Astrocyte (in vitro differentiated cells and primary cell): ENCODE data around the gene GLYR1. TPM values are rescaled to one million over a fixed set of nuclear protein-coding genes. Genes with fewer than 3 reads are reported as not detected.

Source experiments
- DNase-seq: peaks from one replicate; pipeline ENCODE4 v3.0.0-alpha.2; 2010; ENCODE audit warnings: low read depth
- FAIRE-seq: peaks from 2 replicates; lab custom pipeline; 2011; peaks lifted over from hg19 to GRCh38; lab: Jason Lieb, UNC
- H2AFZ ChIP-seq: 2 replicates; pipeline ENCODE4 v1.6.0; 2012; ENCODE audit warnings: low read depth, low read length, inconsistent platforms
- H3K27ac ChIP-seq: 2 replicates; pipeline ENCODE4 v1.5.1; 2011; ENCODE audit warnings: low read depth, low read length, inconsistent platforms
- H3K27me3 ChIP-seq: 2 replicates; pipeline ENCODE4 v1.6.0; 2011; ENCODE audit warnings: low read length, inconsistent platforms; ENCODE audit not compliant: insufficient read depth
- H3K36me3 ChIP-seq: 2 replicates; pipeline ENCODE4 v1.5.1; 2011; ENCODE audit warnings: low read length, inconsistent platforms; ENCODE audit not compliant: insufficient read depth
- H3K4me1 ChIP-seq: 2 replicates; pipeline ENCODE4 v1.5.1; 2011; ENCODE audit warnings: low read length, inconsistent platforms; ENCODE audit not compliant: insufficient read depth
- H3K4me2 ChIP-seq: 2 replicates; pipeline ENCODE4 v1.6.0; 2012; ENCODE audit warnings: low read length, inconsistent platforms
- H3K4me3 ChIP-seq: 2 replicates; pipeline ENCODE4 v1.5.1; 2011; ENCODE audit warnings: low read depth, mild to moderate bottlenecking, low read length, inconsistent platforms; ENCODE audit not compliant: insufficient read depth
- H3K79me2 ChIP-seq: 2 replicates; pipeline ENCODE4 v1.6.0; 2012; ENCODE audit warnings: mild to moderate bottlenecking, low read length, inconsistent platforms; ENCODE audit not compliant: insufficient read depth
- H3K9ac ChIP-seq: 2 replicates; pipeline ENCODE4 v1.6.0; 2012; ENCODE audit warnings: mild to moderate bottlenecking, low read length, inconsistent platforms
- H3K9me3 ChIP-seq: 2 replicates; pipeline ENCODE4 v1.5.1; 2012; ENCODE audit warnings: low read depth, mild to moderate bottlenecking, low read length, inconsistent platforms; ENCODE audit not compliant: insufficient read depth
- H4K20me1 ChIP-seq: 2 replicates; pipeline ENCODE4 v1.6.0; 2012; ENCODE audit warnings: low read length, inconsistent platforms; ENCODE audit not compliant: insufficient read depth
- H3K27ac Mint-ChIP-seq: one replicate; pipeline ENCODE4 v1.8.0; 2021; ENCODE audit warnings: mild to moderate bottlenecking, mixed read lengths; ENCODE audit not compliant: unreplicated experiment
- H3K27me3 Mint-ChIP-seq: one replicate; pipeline ENCODE4 v1.8.0; 2021; ENCODE audit warnings: low read depth, mixed read lengths; ENCODE audit not compliant: unreplicated experiment
- H3K36me3 Mint-ChIP-seq: one replicate; pipeline ENCODE4 v1.8.0; 2021; ENCODE audit warnings: low read depth, mixed read lengths; ENCODE audit not compliant: unreplicated experiment
- H3K4me1 Mint-ChIP-seq: one replicate; pipeline ENCODE4 v1.8.0; 2021; ENCODE audit warnings: low read depth, mixed read lengths; ENCODE audit not compliant: unreplicated experiment
- H3K4me3 Mint-ChIP-seq: one replicate; pipeline ENCODE4 v1.8.0; 2021; ENCODE audit warnings: mild to moderate bottlenecking, moderate library complexity, mixed read lengths; ENCODE audit not compliant: unreplicated experiment
- H3K9me3 Mint-ChIP-seq: one replicate; pipeline ENCODE4 v1.8.0; 2021; ENCODE audit warnings: mild to moderate bottlenecking, mixed read lengths; ENCODE audit not compliant: unreplicated experiment
- EZH2 ChIP-seq: IDR thresholded peaks from 2 replicates; pipeline ENCODE4 v1.6.1; 2012; ENCODE audit warnings: mild to moderate bottlenecking, low read length, inconsistent platforms; ENCODE audit not compliant: insufficient read depth
- total RNA-seq: library from RNA; stranded (reverse); gene quantifications from 2 replicates; pipeline ENCODE4 v1.2.1, GENCODE V29; 2021
- TF ChIP-seq, protein P1 (sequence below): IDR thresholded peaks from 2 replicates; pipeline ENCODE4 v1.5.1; 2011; ENCODE audit warnings: low read depth, mild to moderate bottlenecking, inconsistent platforms, low read length, moderate library complexity; ENCODE audit not compliant: insufficient read depth

GLYR1 gene
- total RNA-seq, 1 donor from 2014 or later, result 77.8 TPM

DNA sequence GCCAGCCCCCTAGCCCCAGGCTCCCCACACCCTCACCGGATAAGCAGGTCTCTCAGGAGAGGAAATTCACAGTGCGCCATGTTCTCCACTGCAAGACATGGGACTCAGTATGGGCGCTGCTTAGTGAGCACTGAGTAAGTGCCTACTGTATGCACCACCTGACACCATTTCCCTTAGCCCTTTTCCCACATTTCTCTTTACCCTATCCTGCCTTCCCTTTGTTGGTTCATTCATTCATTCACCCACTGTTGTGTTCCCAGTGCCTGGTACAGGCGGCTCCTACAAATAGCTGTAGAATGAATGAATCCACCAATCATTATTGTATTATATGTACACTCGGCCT lies 69.1 kb downstream of the GLYR1 start:
- no peaks in the 10 kb centered on the region for H4K20me1 ChIP-seq
- no peaks in the 10 kb centered on the region for H3K9me3 ChIP-seq
- no peak overlapping the region for H3K4me2 ChIP-seq
- no peaks in the 10 kb centered on the region for H3K36me3 ChIP-seq
- no peak overlapping the region for H2AFZ ChIP-seq
- H3K4me1 ChIP-seq, result no peaks in the 10 kb centered on the region
- Mint-ChIP-seq H3K27ac (no peak overlapping the region), H3K4me1 (peaks cover 3% of the 10 kb centered on the region), H3K4me3 (no peak overlapping the region), H3K36me3 (peaks cover 3% of the 10 kb centered on the region), H3K27me3 (no peaks in the 10 kb centered on the region), H3K9me3 (peaks cover 3% of the 10 kb centered on the region)
- no peak overlapping the region for H3K9ac ChIP-seq
- H3K27me3 ChIP-seq, result no peaks in the 10 kb centered on the region
- FAIRE-seq (no peak), DNase-seq (no peak)
- no peaks in the 10 kb centered on the region for H3K79me2 ChIP-seq
- TF ChIP-seq, protein P1, sequence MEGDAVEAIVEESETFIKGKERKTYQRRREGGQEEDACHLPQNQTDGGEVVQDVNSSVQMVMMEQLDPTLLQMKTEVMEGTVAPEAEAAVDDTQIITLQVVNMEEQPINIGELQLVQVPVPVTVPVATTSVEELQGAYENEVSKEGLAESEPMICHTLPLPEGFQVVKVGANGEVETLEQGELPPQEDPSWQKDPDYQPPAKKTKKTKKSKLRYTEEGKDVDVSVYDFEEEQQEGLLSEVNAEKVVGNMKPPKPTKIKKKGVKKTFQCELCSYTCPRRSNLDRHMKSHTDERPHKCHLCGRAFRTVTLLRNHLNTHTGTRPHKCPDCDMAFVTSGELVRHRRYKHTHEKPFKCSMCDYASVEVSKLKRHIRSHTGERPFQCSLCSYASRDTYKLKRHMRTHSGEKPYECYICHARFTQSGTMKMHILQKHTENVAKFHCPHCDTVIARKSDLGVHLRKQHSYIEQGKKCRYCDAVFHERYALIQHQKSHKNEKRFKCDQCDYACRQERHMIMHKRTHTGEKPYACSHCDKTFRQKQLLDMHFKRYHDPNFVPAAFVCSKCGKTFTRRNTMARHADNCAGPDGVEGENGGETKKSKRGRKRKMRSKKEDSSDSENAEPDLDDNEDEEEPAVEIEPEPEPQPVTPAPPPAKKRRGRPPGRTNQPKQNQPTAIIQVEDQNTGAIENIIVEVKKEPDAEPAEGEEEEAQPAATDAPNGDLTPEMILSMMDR, result no peak
- no peak overlapping the region for H3K27ac ChIP-seq
- H3K4me3 ChIP-seq, result no peak overlapping the region

GRCh38 chr16:4777339-4778049 lies 69.6 kb downstream of the GLYR1 start:
- Mint-ChIP-seq H3K36me3 (peaks cover 1% of the 10 kb centered on the region), H3K4me3 (no peak overlapping the region), H3K27ac (no peak overlapping the region), H3K9me3 (peaks cover 3% of the 10 kb centered on the region), H3K4me1 (peaks cover 3% of the 10 kb centered on the region), H3K27me3 (no peaks in the 10 kb centered on the region)
- Histone ChIP-seq H3K27me3 (no peaks in the 10 kb centered on the region), H3K4me2 (no peak overlapping the region), H3K4me3 (no peak overlapping the region), H3K79me2 (no peaks in the 10 kb centered on the region), H4K20me1 (no peaks in the 10 kb centered on the region), H3K27ac (no peak overlapping the region), H3K9ac (no peak overlapping the region), H3K36me3 (no peaks in the 10 kb centered on the region), H3K4me1 (no peaks in the 10 kb centered on the region), H3K9me3 (no peaks in the 10 kb centered on the region), H2AFZ (no peak overlapping the region)
- FAIRE-seq (no peak), DNase-seq (no peak)
- TF ChIP-seq, protein P1, result no peak
- no peak for TF ChIP-seq EZH2

- Mint-ChIP-seq H3K36me3 (peaks cover 1% of the 10 kb centered on the region), H3K27ac (no peak overlapping the region), H3K27me3 (no peaks in the 10 kb centered on the region), H3K9me3 (peaks cover 3% of the 10 kb centered on the region), H3K4me3 (no peak overlapping the region), H3K4me1 (peaks cover 3% of the 10 kb centered on the region)
- Histone ChIP-seq H3K4me1 (no peaks in the 10 kb centered on the region), H3K4me2 (no peak overlapping the region), H4K20me1 (no peaks in the 10 kb centered on the region), H3K79me2 (no peaks in the 10 kb centered on the region), H2AFZ (no peak overlapping the region), H3K9me3 (no peaks in the 10 kb centered on the region), H3K27me3 (no peaks in the 10 kb centered on the region), H3K4me3 (no peak overlapping the region), H3K27ac (no peak overlapping the region), H3K9ac (no peak overlapping the region), H3K36me3 (no peaks in the 10 kb centered on the region)
- no peak for FAIRE-seq
- DNase-seq, result no peak
- no peak for TF ChIP-seq EZH2
- TF ChIP-seq, protein P1, result no peak
Observed at GRCh38 chr16:4776141-4776705, 70.9 kb downstream of the GLYR1 start.
